ENCODE data around the gene HIVEP3. TPM values are rescaled to one million over a fixed set of nuclear protein-coding genes. Genes with fewer than 3 reads are reported as not detected.

Gene HIVEP3
- total RNA-seq, 1 experiment from 2014 or later: 1.4 TPM

- Histone ChIP-seq H3K9ac (ENCODE audit: extremely low read depth, insufficient read length, low read length) (no peak overlapping the region), H3K23me2 (ENCODE audit: insufficient read length, low read depth, low read length, poor library complexity, severe bottlenecking) (no peaks in the 10 kb centered on the region), H3K4me1 (ENCODE audit: insufficient read depth, low read length) (peaks cover 4% of the 10 kb centered on the region; the same call in 1 of the 2 replicates), H3K18ac (ENCODE audit: insufficient read length, low read depth, low read length) (no peak overlapping the region), H3K4ac (ENCODE audit: low read depth, low read length) (no peak overlapping the region), H2BK120ac (ENCODE audit: low read depth, low read length, poor library complexity, severe bottlenecking) (no peak overlapping the region), H3K23ac (ENCODE audit: insufficient read length, low read depth, low read length) (no peak overlapping the region), H3K9me3 (ENCODE audit: control insufficient read depth, low read depth, low read length) (no peaks in the 10 kb centered on the region), H4K8ac (replicated peaks; ENCODE audit: insufficient read length, low read depth, low read length) (no peak overlapping the region), H4K20me1 (ENCODE audit: control insufficient read depth, insufficient read depth, insufficient read length) (no peaks in the 10 kb centered on the region), H2BK15ac (ENCODE audit: low read depth, low read length) (no peak overlapping the region), H2AK5ac (ENCODE audit: insufficient read length, low read length) (no peak overlapping the region), H3K56ac (ENCODE audit: insufficient read length, low read depth, low read length) (no peak overlapping the region), H4K91ac (ENCODE audit: insufficient read length, low read depth, low read length) (no peak overlapping the region), H3K79me2 (ENCODE audit: insufficient read depth, low read length) (no peaks in the 10 kb centered on the region), H2BK5ac (ENCODE audit: insufficient read length, low read length) (no peak overlapping the region), H2BK20ac (ENCODE audit: low read depth, low read length, poor library complexity, severe bottlenecking) (no peak overlapping the region), H2AFZ (ENCODE audit: low read length) (no peak overlapping the region), H3K79me1 (ENCODE audit: insufficient read depth, low read depth, low read length, poor library complexity, severe bottlenecking) (no peaks in the 10 kb centered on the region), H3T11ph (ENCODE audit: low read length) (no peak overlapping the region), H3K14ac (ENCODE audit: insufficient read depth, low read length) (no peak overlapping the region), H3K4me2 (ENCODE audit: insufficient read depth, insufficient read length, low read length) (no peak overlapping the region), H2BK12ac (ENCODE audit: insufficient read length, low read depth, low read length) (no peak overlapping the region), H3K27ac (ENCODE audit: insufficient read length, low read depth, low read length) (no peak overlapping the region), H4K5ac (ENCODE audit: insufficient read length, low read depth, low read length) (no peak overlapping the region), H3K27me3 (ENCODE audit: insufficient read depth, low read length) (no peaks in the 10 kb centered on the region)
- no peak overlapping the region for H3K27ac Mint-ChIP-seq
- no peak overlapping the region for H3K4me3 Mint-ChIP-seq
- H3K36me3 Mint-ChIP-seq (ENCODE audit: insufficient read depth in 1 of 3, low read depth in 3 of 3): no peaks in the 10 kb centered on the region
- H3K27me3 Mint-ChIP-seq (ENCODE audit: low read depth): no peaks in the 10 kb centered on the region; the same call in 1 of the 2 replicates
- whole genome bisulfite sequencing (ENCODE audit: extremely low coverage, insufficient read length, low lambda C conversion rate): no CpG with 5 or more reads among the region's 5 CpGs
- H3K4me1 Mint-ChIP-seq: peaks cover 27 to 29% of the 10 kb centered on the region in 2 experiments
- no peak for TF ChIP-seq CTCF (conservative IDR thresholded peaks at IDR 0.05)
- DNase-seq: no peak
- H3K9me3 Mint-ChIP-seq: no peaks in the 10 kb centered on the region
These were observed 297.5 kb downstream of the HIVEP3 start for GRCh38 chr1:41621256-41621655.

Data from H9 (cell line).